IPS-20b (cell line): ENCODE measurements around the gene ALPK3.

ENCODE experiments used
- H3K27ac ChIP-seq: one replicate; pipeline ENCODE4 v1.5.1; 2013; ENCODE audit warnings: low read length
- H3K27me3 ChIP-seq: 2 replicates; pipeline ENCODE4 v1.6.1; 2013; ENCODE audit warnings: mild to moderate bottlenecking, low read length, inconsistent platforms; ENCODE audit not compliant: insufficient read depth
- H3K36me3 ChIP-seq: 2 replicates; pipeline ENCODE4 v1.6.1; 2013; ENCODE audit warnings: low read depth, mild to moderate bottlenecking, inconsistent platforms, low read length, moderate library complexity; ENCODE audit not compliant: insufficient read depth
- H3K4me1 ChIP-seq: 2 replicates; pipeline ENCODE4 v1.6.1; 2013; ENCODE audit warnings: mild to moderate bottlenecking, control low read depth, inconsistent platforms, low read length, moderate library complexity; ENCODE audit not compliant: insufficient read depth
- H3K4me3 ChIP-seq: 2 replicates; pipeline ENCODE4 v1.5.1; 2013; ENCODE audit warnings: mild to moderate bottlenecking, low read length, inconsistent platforms
- H3K9ac ChIP-seq: 2 replicates; pipeline ENCODE4 v1.6.1; 2013; ENCODE audit warnings: low read depth, mild to moderate bottlenecking, inconsistent platforms, low read length, moderate library complexity
- H3K9me3 ChIP-seq: 2 replicates; pipeline ENCODE4 v1.6.1; 2013; ENCODE audit warnings: mild to moderate bottlenecking, low read depth, low read length, inconsistent platforms; ENCODE audit not compliant: insufficient read depth

Gene ALPK3

GRCh38 chr15:84827246-84827645, 10.1 kb downstream of the ALPK3 start:
- no peaks in the 10 kb centered on the region for H3K27me3 ChIP-seq
- H3K27ac ChIP-seq, result no peak overlapping the region
- no peak overlapping the region for H3K4me3 ChIP-seq
- H3K4me1 ChIP-seq, result peaks cover 3% of the 10 kb centered on the region; the same call in 1 of the 2 replicates
- no peak overlapping the region for H3K9ac ChIP-seq
- H3K36me3 ChIP-seq, result peaks cover 19% of the 10 kb centered on the region
- H3K9me3 ChIP-seq, result no peaks in the 10 kb centered on the region

- H3K4me3 ChIP-seq, result no peak overlapping the region
- H3K9ac ChIP-seq, result no peak overlapping the region
- no peak overlapping the region for H3K27ac ChIP-seq
- H3K4me1 ChIP-seq, result peaks cover 3% of the 10 kb centered on the region; the same call in 1 of the 2 replicates
- H3K27me3 ChIP-seq, result no peaks in the 10 kb centered on the region
- peaks cover 23% of the 10 kb centered on the region for H3K36me3 ChIP-seq
- no peaks in the 10 kb centered on the region for H3K9me3 ChIP-seq
Measured at GRCh38 chr15:84828086-84828908, 11.1 kb downstream of the ALPK3 start.

- no peaks in the 10 kb centered on the region for H3K27me3 ChIP-seq
- peaks cover 23% of the 10 kb centered on the region for H3K36me3 ChIP-seq
- H3K4me3 ChIP-seq, result no peak overlapping the region
- no peaks in the 10 kb centered on the region for H3K9me3 ChIP-seq
- no peak overlapping the region for H3K27ac ChIP-seq
- H3K4me1 ChIP-seq, result peaks cover 3% of the 10 kb centered on the region; the same call in 1 of the 2 replicates
- H3K9ac ChIP-seq, result no peak overlapping the region
Measured at GRCh38 chr15:84829428-84829827, 12.3 kb downstream of the ALPK3 start.

GRCh38 chr15:84830036-84830435, 12.9 kb downstream of the ALPK3 start:
- Histone ChIP-seq H3K27me3 (no peaks in the 10 kb centered on the region), H3K9me3 (no peaks in the 10 kb centered on the region), H3K36me3 (peaks cover 23% of the 10 kb centered on the region; the same call in 1 of the 2 replicates), H3K4me1 (peaks cover 3% of the 10 kb centered on the region; the same call in 1 of the 2 replicates), H3K27ac (no peak overlapping the region), H3K4me3 (no peak overlapping the region), H3K9ac (no peak overlapping the region)

GRCh38 chr15:84831028-84831427, 13.9 kb downstream of the ALPK3 start:
- no peak overlapping the region for H3K4me3 ChIP-seq
- H3K36me3 ChIP-seq, result peaks cover 23% of the 10 kb centered on the region; the same call in 1 of the 2 replicates
- no peak overlapping the region for H3K9ac ChIP-seq
- H3K27me3 ChIP-seq, result no peaks in the 10 kb centered on the region
- no peaks in the 10 kb centered on the region for H3K9me3 ChIP-seq
- peaks cover 3% of the 10 kb centered on the region; the same call in 1 of the 2 replicates for H3K4me1 ChIP-seq
- no peak overlapping the region for H3K27ac ChIP-seq

GRCh38 chr15:84831613-84832012, 14.5 kb downstream of the ALPK3 start:
- H3K9me3 ChIP-seq, result no peaks in the 10 kb centered on the region
- H3K27me3 ChIP-seq, result no peaks in the 10 kb centered on the region
- H3K4me1 ChIP-seq, result peaks cover 3% of the 10 kb centered on the region; the same call in 1 of the 2 replicates
- H3K9ac ChIP-seq, result no peak overlapping the region
- H3K27ac ChIP-seq, result no peak overlapping the region
- peaks cover 23% of the 10 kb centered on the region; the same call in 1 of the 2 replicates for H3K36me3 ChIP-seq
- H3K4me3 ChIP-seq, result no peak overlapping the region

- Histone ChIP-seq H3K4me3 (no peak overlapping the region), H3K4me1 (peaks cover 3% of the 10 kb centered on the region; the same call in 1 of the 2 replicates), H3K27me3 (no peaks in the 10 kb centered on the region), H3K9ac (no peak overlapping the region), H3K9me3 (no peaks in the 10 kb centered on the region), H3K36me3 (peaks cover 25% of the 10 kb centered on the region; the same call in 1 of the 2 replicates), H3K27ac (no peak overlapping the region)
Measured at GRCh38 chr15:84832448-84833040, 15.4 kb downstream of the ALPK3 start.

GRCh38 chr15:84833447-84834228, 16.5 kb downstream of the ALPK3 start:
- H3K27me3 ChIP-seq, result no peaks in the 10 kb centered on the region
- no peak overlapping the region for H3K9ac ChIP-seq
- H3K4me3 ChIP-seq, result no peak overlapping the region
- peaks cover 19% of the 10 kb centered on the region; the same call in 1 of the 2 replicates for H3K36me3 ChIP-seq
- no peak overlapping the region for H3K27ac ChIP-seq
- H3K9me3 ChIP-seq, result no peaks in the 10 kb centered on the region
- peaks cover under 1% of the 10 kb centered on the region; the same call in 1 of the 2 replicates for H3K4me1 ChIP-seq

- H3K9me3 ChIP-seq, result no peaks in the 10 kb centered on the region
- H3K4me3 ChIP-seq, result no peak overlapping the region
- H3K4me1 ChIP-seq, result no peaks in the 10 kb centered on the region
- no peak overlapping the region for H3K9ac ChIP-seq
- no peaks in the 10 kb centered on the region for H3K27me3 ChIP-seq
- H3K36me3 ChIP-seq, result peaks cover 27% of the 10 kb centered on the region; the same call in 1 of the 2 replicates
- H3K27ac ChIP-seq, result no peak overlapping the region
Measured at GRCh38 chr15:84834229-84834955, 17.2 kb downstream of the ALPK3 start.

- no peak overlapping the region for H3K27ac ChIP-seq
- H3K27me3 ChIP-seq, result no peaks in the 10 kb centered on the region
- no peak overlapping the region for H3K9ac ChIP-seq
- no peaks in the 10 kb centered on the region for H3K4me1 ChIP-seq
- no peak overlapping the region for H3K4me3 ChIP-seq
- H3K9me3 ChIP-seq, result no peaks in the 10 kb centered on the region
- peaks cover 27% of the 10 kb centered on the region; the same call in 1 of the 2 replicates for H3K36me3 ChIP-seq
Measured at GRCh38 chr15:84834969-84835368, 17.8 kb downstream of the ALPK3 start.
